K562 (cell line): ENCODE data around the gene COX5A. TPM values are rescaled to one million over a fixed set of nuclear protein-coding genes. Genes with fewer than 3 reads are reported as not detected.

Experiments
- ATAC-seq: fragments of 200-7000 bp; cut with Tn5 transposase; 3 replicates; pipeline ENCODE4 v1.9.1; 2020; ENCODE audit warnings: moderate library complexity
- BruUV-seq: library from RNA; stranded (reverse); fragments of 400-500 nt; replicated peaks from 2 replicates; lab custom pipeline; 2021; lab: Mats Ljungman, UMichigan
- CTCF ChIA-PET: fragments of 300-600 bp; formaldehyde crosslinking; extraction: SDS; loops from one replicate; lab custom pipeline; 2021; ENCODE audit warnings: low intra/inter-chr PET ratio; lab: Yijun Ruan, JAX
- POLR2A ChIA-PET: fragments of 300-600, 350-650 bp; sonication (Branson Sonifier 250); formaldehyde crosslinking; extraction: SDS; loops from one replicate; lab custom pipeline; 2021; ENCODE audit warnings: antibody characterized with exemption, inconsistent platforms; lab: Yijun Ruan, JAX
- DNase-seq, 4 experiments: peaks; one replicate each; pipeline versions ENCODE4 v3.0.0 to v3.0.0-alpha.2; 2011 to 2018; ENCODE audit warnings: low spot score in 3 of 4, mixed read lengths in 3 of 4; ENCODE audit errors: extremely low read depth in 1 of 4
- FAIRE-seq: peaks from 2 replicates; lab custom pipeline; 2011; peaks lifted over from hg19 to GRCh38; lab: Jason Lieb, UNC
- H2AFZ ChIP-seq: 2 replicates; pipeline ENCODE4 v1.6.0; 2011; ENCODE audit warnings: low read depth, low read length, control low read depth, inconsistent platforms
- H3K27ac ChIP-seq: fragments of 200-600 bp; 3 replicates; pipeline ENCODE4 v1.8.0; 2011; ENCODE audit warnings: low read depth, mild to moderate bottlenecking, control low read depth, inconsistent platforms, low read length, moderate library complexity, mixed read lengths; ENCODE audit errors: extremely low read depth
- H3K27me3 ChIP-seq, 2 experiments: fragments of 300-600 bp in 1 of 2; 2 replicates in 1 of 2; 3 replicates in 1 of 2; pipeline versions ENCODE4 v1.6.0 to v1.8.0; 2011; ENCODE audit warnings: inconsistent platforms in 2 of 2, low read length in 2 of 2, mild to moderate bottlenecking in 1 of 2, mixed read lengths in 1 of 2, moderate library complexity in 1 of 2; ENCODE audit not compliant: control insufficient read depth in 2 of 2, insufficient read depth in 2 of 2
- H3K36me3 ChIP-seq: fragments of 300-600 bp; 3 replicates; pipeline ENCODE4 v1.8.0; 2011; ENCODE audit warnings: mild to moderate bottlenecking, low read length, inconsistent platforms; ENCODE audit not compliant: control insufficient read depth, insufficient read depth
- H3K4me1 ChIP-seq, 2 experiments: fragments of 200-600 bp in 1 of 2; replicated peaks in 1 of 2; 2 replicates in 1 of 2; 3 replicates in 1 of 2; pipeline versions ENCODE4 v1.5.1 to v1.8.0; 2011; ENCODE audit warnings: inconsistent platforms in 2 of 2, low read length in 2 of 2, mild to moderate bottlenecking in 1 of 2, mixed read lengths in 1 of 2, moderate library complexity in 1 of 2; ENCODE audit not compliant: control insufficient read depth in 2 of 2, insufficient read depth in 2 of 2
- H3K4me2 ChIP-seq: 2 replicates; pipeline ENCODE4 v1.6.1; 2011; ENCODE audit warnings: low read length, control low read depth, inconsistent platforms, mixed read lengths; ENCODE audit not compliant: insufficient read depth
- H3K4me3 ChIP-seq: fragments of 200-600 bp; sonication (generic), shearing (Covaris generic); 2 replicates; pipeline ENCODE4 v1.5.1; 2016; ENCODE audit warnings: control low read depth, inconsistent platforms
- H3K79me2 ChIP-seq: fragments of 200-600 bp; 3 replicates; pipeline ENCODE4 v1.8.0; 2011; ENCODE audit warnings: low read length, inconsistent platforms; ENCODE audit not compliant: control insufficient read depth, insufficient read depth
- H3K9ac ChIP-seq, 2 experiments: 2 replicates each; pipeline versions ENCODE4 v1.6.0 to v1.6.1; 2011; ENCODE audit warnings: low read depth in 2 of 2, low read length in 2 of 2, control low read depth in 1 of 2, inconsistent platforms in 1 of 2, mild to moderate bottlenecking in 1 of 2, mixed read lengths in 1 of 2; ENCODE audit not compliant: insufficient read depth in 1 of 2
- H3K9me1 ChIP-seq: one replicate; pipeline ENCODE4 v1.6.0; 2011; ENCODE audit warnings: inconsistent platforms, mild to moderate bottlenecking, low read length, moderate library complexity; ENCODE audit not compliant: control insufficient read depth, insufficient read depth
- H3K9me3 ChIP-seq: replicated peaks from 2 replicates; pipeline ENCODE4 v1.5.1; 2011; ENCODE audit warnings: low read depth, low read length, inconsistent platforms; ENCODE audit not compliant: control insufficient read depth, insufficient read depth
- H4K20me1 ChIP-seq: replicated peaks from 2 replicates; pipeline ENCODE4 v1.6.1; 2011; ENCODE audit warnings: low read length, inconsistent platforms, mixed read lengths; ENCODE audit not compliant: control insufficient read depth, insufficient read depth
- CBX3 ChIP-seq, 2 experiments: IDR thresholded peaks; 1 replicate in 1 of 2; 2 replicates in 1 of 2; pipeline ENCODE4 v1.6.1; 2012; ENCODE audit warnings: inconsistent platforms in 2 of 2, low read length in 2 of 2, borderline replicate concordance in 1 of 2, control low read depth in 1 of 2
- FIP1L1 ChIP-seq: fragments of 200-400 bp; formaldehyde crosslinking; IDR thresholded peaks from 2 replicates; pipeline ENCODE4 v1.6.1; 2018; ENCODE audit warnings: mild to moderate bottlenecking, low read depth, low read length; ENCODE audit not compliant: poor library complexity, severe bottlenecking
- MYNN ChIP-seq, 2 experiments: sonication (generic); formaldehyde crosslinking in 1 of 2; IDR thresholded peaks; 2 replicates each; pipeline versions ENCODE4 v1.5.0 to v1.6.1; 2016 to 2020; ENCODE audit warnings: antibody characterized with exemption in 1 of 2, missing genetic modification reagents in 1 of 2
- NCOA4 ChIP-seq: fragments of 450-650 bp; IDR thresholded peaks from 2 replicates; pipeline ENCODE4 v1.6.1; 2018; ENCODE audit warnings: mild to moderate bottlenecking; ENCODE audit not compliant: partially characterized antibody
- SAFB2 ChIP-seq: fragments of 200-400 bp; formaldehyde crosslinking; IDR thresholded peaks from 2 replicates; pipeline ENCODE4 v1.6.1; 2018; ENCODE audit warnings: borderline replicate concordance, low read length, low read depth, moderate library complexity; ENCODE audit not compliant: severe bottlenecking
- SMARCA4 ChIP-seq: fragments of 450-650 bp; IDR thresholded peaks from 2 replicates; pipeline ENCODE4 v1.6.1; 2016
- SRSF3 ChIP-seq: fragments of 200-400 bp; formaldehyde crosslinking; IDR thresholded peaks from 2 replicates; pipeline ENCODE4 v1.6.1; 2016; ENCODE audit warnings: mild to moderate bottlenecking, low read length, moderate library complexity; ENCODE audit not compliant: insufficient read depth
- TEAD4 ChIP-seq, 2 experiments: sonication (generic) in 1 of 2; formaldehyde crosslinking in 1 of 2; IDR thresholded peaks; 2 replicates each; pipeline versions ENCODE4 v1.6.1 to v1.8.0; 2012 to 2022; ENCODE audit warnings: borderline replicate concordance in 1 of 2, inconsistent platforms in 1 of 2, low read length in 1 of 2, mild to moderate bottlenecking in 1 of 2, missing genetic modification reagents in 1 of 2
- U2AF1 ChIP-seq: fragments of 200-400 bp; formaldehyde crosslinking; optimal IDR thresholded peaks from 2 replicates; pipeline ENCODE3; 2017; ENCODE audit warnings: mild to moderate bottlenecking, low read depth, low read length, moderate library complexity
- UBTF ChIP-seq, 2 experiments: IDR thresholded peaks; 2 replicates each; pipeline ENCODE4 v1.6.1; 2012; ENCODE audit warnings: improper control_type of control experiment in 2 of 2, low read depth in 2 of 2, low read length in 2 of 2, borderline replicate concordance in 1 of 2
- WHSC1 ChIP-seq: IDR thresholded peaks from one replicate; pipeline ENCODE4 v1.6.1; 2012; ENCODE audit warnings: low read length, control low read depth, inconsistent platforms
- ZKSCAN8 ChIP-seq: fragments of 200-800 bp; sonication (Bioruptor generic); IDR thresholded peaks from 2 replicates; pipeline ENCODE4 v1.6.1; 2016; ENCODE audit warnings: missing genetic modification characterization, missing compliant biosample characterization
- ZNF780A ChIP-seq: fragments of 250-450 bp; sonication (Bioruptor Pico); IDR thresholded peaks from 2 replicates; pipeline ENCODE4 v1.5.0; 2021; ENCODE audit warnings: mild to moderate bottlenecking
- WGBS: fragments of 100-300 bp; shearing (Covaris generic); methylation state at CpG from one replicate; pipeline ENCODE4 v1.1.6; 2016; ENCODE audit warnings: low coverage, mixed read lengths; ENCODE audit not compliant: insufficient coverage; ENCODE audit errors: missing lambda C conversion rate; 5-methylcytosine and 5-hydroxymethylcytosine counted together
- in situ Hi-C: fragments of 300-500 bp; cut with MboI; formaldehyde crosslinking; loops from 4 replicates; pipeline ENCODE4 v1.15.0; 2018; ENCODE audit warnings: inconsistent platforms, mixed read lengths
- intact Hi-C: fragments of 100-400 bp; cut with micrococcal nuclease; formaldehyde crosslinking; loops from 2 replicates; pipeline ENCODE4 v1.14.2; 2022
- polyA plus RNA-seq, 8 experiments: library from polyadenylated mRNA; depleted of rRNA in 4 of 8; stranded (reverse) in 5 of 8; unstranded in 3 of 8; fragments of >200 nt; fragmentation: Nextera tagmentation in 2 of 8; fragmentation: Illumina TruSeq in 1 of 8; extraction: Ambion mirVana in 2 of 8; extraction: Trizol in 1 of 8; gene quantifications; 2 replicates each; pipeline versions ENCODE4 v1.2.1 to v1.2.3, GENCODE V29; 2011 to 2014; ENCODE audit warnings: inconsistent platforms in 1 of 8, missing spikeins in 1 of 8
- total RNA-seq, 7 experiments: library from RNA; depleted of rRNA in 6 of 7; stranded (reverse); fragments of >200 nt in 6 of 7; fragmentation: Illumina TruSeq in 2 of 7; extraction: Trizol in 2 of 7; gene quantifications; 2 replicates each; pipeline versions ENCODE4 v1.2.1 to v1.2.3, GENCODE V29; 2011 to 2021; ENCODE audit warnings: low replicate concordance in 1 of 7

Gene COX5A
- total and polyA plus RNA-seq, 9 of the 15 experiments (the other 6 are each of a cell fraction or from before 2014, with no cell fraction given) = 86.8 to 553 (median 371) TPM

- POLR2A ChIA-PET = interaction anchor here (1.2 to 1.6 kb wide), 2 partner anchors 8 to 314 kb away, joined by 3 to 6 read pairs; no protein-coding TSS in a partner anchor
- no peaks in the 10 kb centered on the region for H3K36me3 ChIP-seq
- WGBS = 10% methylated on average over 8 of the region's 8 CpGs
- intact Hi-C loops = no loop called here
- no peaks in the 10 kb centered on the region for H3K9me3 ChIP-seq
- peaks cover 4 to 18% of the 10 kb centered on the region in 2 experiments for H3K4me1 ChIP-seq
- no peak overlapping the region for H3K27ac ChIP-seq
- H4K20me1 ChIP-seq = peaks cover 7% of the 10 kb centered on the region
- H3K79me2 ChIP-seq = no peaks in the 10 kb centered on the region
- peaks cover 34 to 53% of the 10 kb centered on the region in 2 experiments for H3K27me3 ChIP-seq
- no peak overlapping the region for H3K9ac ChIP-seq
- no peak overlapping the region for H3K4me3 ChIP-seq
- no peak for FAIRE-seq
- CTCF ChIA-PET = no interaction called here
- peak; percentile 78 for TF ChIP-seq ZKSCAN8 (CRISPR knock-in tag)
- no peak for TF ChIP-seq TEAD4 (IDR thresholded peaks at IDR 0.05; ENCODE audit: low read length)
- TF ChIP-seq TEAD4 (CRISPR knock-in tag; IDR thresholded peaks at IDR 0.05; ENCODE audit: borderline replicate concordance) = no peak
- TF ChIP-seq, all 486 proteins: peak for 1
- no TSS peak for BruUV-seq
- no peak overlapping the region for H3K4me2 ChIP-seq
- ATAC-seq (no peak), DNase-seq (no peak)
- no peak overlapping the region for H2AFZ ChIP-seq
- in situ Hi-C loops = no loop called here
- H3K9me1 ChIP-seq = no peaks in the 10 kb centered on the region
These were observed 24.3 kb upstream of the COX5A start for GRCh38 chr15:74962219-74962618.

- no peak overlapping the region for H3K9ac ChIP-seq
- ATAC-seq (no peak), FAIRE-seq (no peak), DNase-seq (no peak)
- no peaks in the 10 kb centered on the region for H3K9me1 ChIP-seq
- peaks cover 34 to 53% of the 10 kb centered on the region in 2 experiments for H3K27me3 ChIP-seq
- intact Hi-C loops (no loop called here), in situ Hi-C loops (no loop called here)
- H4K20me1 ChIP-seq = peaks cover 7% of the 10 kb centered on the region
- CTCF ChIA-PET = no interaction called here
- no TSS peak for BruUV-seq
- H3K4me1 ChIP-seq = peaks cover 5 to 24% of the 10 kb centered on the region in 2 experiments
- WGBS = 8% methylated on average over 5 of the region's 5 CpGs
- no peak overlapping the region for H2AFZ ChIP-seq
- no peak overlapping the region for H3K27ac ChIP-seq
- H3K36me3 ChIP-seq = no peaks in the 10 kb centered on the region
- no peak overlapping the region for H3K4me2 ChIP-seq
- H3K9me3 ChIP-seq = no peaks in the 10 kb centered on the region
- POLR2A ChIA-PET = interaction anchor here (0.6 to 1.2 kb wide), 5 partner anchors 24 to 494 kb away, joined by 3 to 4 read pairs (median 3); partner anchors contain the start of gene COX5A
- no peaks in the 10 kb centered on the region for H3K79me2 ChIP-seq
- H3K4me3 ChIP-seq = no peak overlapping the region
- TF ChIP-seq FIP1L1 (no peak), UBTF (IDR thresholded peaks at IDR 0.05; ENCODE audit: borderline replicate concordance in 1 of 2, low read depth in 2 of 2, low read length in 2 of 2) (no peak), U2AF1 (no peak), WHSC1 (no peak), ZNF780A (CRISPR knock-in tag) (no peak), MYNN (IDR thresholded peaks at IDR 0.05) (no peak), MYNN (CRISPR knock-in tag; IDR thresholded peaks at IDR 0.05) (no peak), CBX3 (IDR thresholded peaks at IDR 0.05; ENCODE audit: borderline replicate concordance in 1 of 2, low read length in 2 of 2) (no peak), SAFB2 (no peak), SMARCA4 (no peak), ZKSCAN8 (CRISPR knock-in tag) (no peak; the same call in 1 of the 2 replicates), NCOA4 (no peak), SRSF3 (no peak)
These were observed 23.7 kb upstream of the COX5A start for GRCh38 chr15:74961616-74962015.
